NCI-H748 (cell line): ENCODE results near the gene KCNJ14.

Experiments
- DNase-seq: peaks from one replicate; lab custom pipeline; 2025; ENCODE audit not compliant: unreplicated experiment; lab: John Stamatoyannopoulos, UW

Gene KCNJ14

DNA sequence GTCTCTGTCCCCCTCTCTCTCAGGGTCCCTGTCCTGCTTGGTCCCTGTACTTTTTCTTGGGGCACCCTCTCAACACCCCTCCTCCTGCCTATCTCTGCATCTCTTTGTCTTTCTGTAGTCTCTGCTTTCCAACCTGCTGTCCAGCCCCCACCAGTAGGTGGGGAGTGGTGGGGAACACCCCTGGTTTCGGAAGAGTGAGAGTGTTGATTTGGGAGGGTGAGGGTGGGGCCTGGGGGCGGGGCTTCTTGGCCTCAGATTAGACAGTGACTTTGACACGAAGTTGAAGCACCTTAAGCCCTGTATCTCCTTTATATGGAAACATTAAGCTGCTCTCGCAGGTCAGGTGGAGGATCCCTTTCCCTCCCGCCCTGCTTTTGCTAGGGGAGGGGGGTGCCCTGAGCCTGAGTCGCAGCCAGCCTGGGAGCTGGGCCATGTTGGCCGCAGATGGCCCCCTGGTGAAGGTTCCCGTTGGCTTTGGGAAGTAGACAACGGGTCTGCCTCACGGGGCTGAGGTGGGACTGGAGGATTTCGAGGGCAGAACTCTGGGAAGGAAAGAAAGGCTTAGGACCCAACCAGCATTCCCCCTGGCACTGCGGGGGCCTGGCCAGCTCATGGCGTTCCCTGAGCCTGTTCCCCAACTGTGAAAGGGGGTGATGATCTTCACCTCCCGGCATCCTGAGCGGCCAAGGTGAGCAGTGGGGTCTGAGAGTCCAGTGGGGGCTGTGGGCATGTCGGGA is at the start of gene KCNJ14:
KCNJ14 (plus strand) TSS at position 404 of the 737 bp plus-strand sequence. CDS start 6,151 bp downstream, outside the sequence.
- no peak for DNase-seq

DNA sequence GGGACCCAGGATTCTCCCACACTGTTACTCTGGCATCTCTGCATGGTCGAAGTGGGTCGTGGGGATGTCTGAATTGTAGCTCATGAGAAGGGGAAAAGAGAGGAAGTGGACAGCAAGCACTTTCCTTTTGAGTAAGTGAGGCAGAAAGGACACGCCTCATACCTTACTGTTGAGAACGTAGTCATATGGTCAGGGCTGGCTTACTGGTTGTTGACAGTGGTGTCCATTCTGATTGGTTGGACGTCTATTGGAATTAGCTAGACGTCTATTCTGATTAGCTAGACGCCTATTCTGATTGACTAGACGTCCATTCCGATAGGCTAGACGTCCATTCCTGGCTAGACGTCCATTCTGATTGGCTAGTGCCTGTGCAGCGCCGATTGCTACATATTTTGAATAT is 49.5 kb upstream of the KCNJ14 start:
- DNase-seq, result no peak

DNA sequence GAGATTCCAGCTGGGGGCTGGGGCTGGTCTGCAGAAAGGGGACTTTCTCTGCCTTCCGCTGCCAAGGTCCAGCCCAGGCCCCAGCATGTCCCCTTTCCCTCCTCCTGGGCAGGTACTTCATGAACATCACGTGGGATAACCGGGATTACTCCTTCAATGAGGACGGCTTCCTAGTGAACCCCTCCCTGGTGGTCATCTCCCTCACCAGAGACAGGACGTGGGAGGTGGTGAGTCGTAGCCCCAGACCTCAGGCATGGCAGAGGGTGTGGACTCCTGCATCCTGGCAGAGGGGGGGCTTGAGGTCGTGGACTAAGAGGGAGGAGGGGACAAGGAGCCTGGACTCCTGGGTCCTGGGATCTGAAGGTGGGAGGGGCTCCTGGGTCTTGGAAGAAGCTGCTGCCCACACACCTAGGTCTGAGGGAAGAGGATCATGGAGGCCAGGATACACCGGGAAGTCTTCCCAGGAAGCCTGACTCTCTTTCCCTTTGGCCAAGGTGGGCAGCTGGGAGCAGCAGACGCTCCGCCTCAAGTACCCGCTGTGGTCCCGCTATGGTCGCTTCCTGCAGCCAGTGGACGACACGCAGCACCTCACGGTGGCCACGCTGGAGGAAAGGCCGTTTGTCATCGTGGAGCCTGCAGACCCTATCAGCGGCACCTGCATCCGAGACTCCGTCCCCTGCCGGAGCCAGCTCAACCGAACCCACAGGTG is 41.3 kb upstream of the KCNJ14 start:
- DNase-seq, result peak; percentile 63

DNA sequence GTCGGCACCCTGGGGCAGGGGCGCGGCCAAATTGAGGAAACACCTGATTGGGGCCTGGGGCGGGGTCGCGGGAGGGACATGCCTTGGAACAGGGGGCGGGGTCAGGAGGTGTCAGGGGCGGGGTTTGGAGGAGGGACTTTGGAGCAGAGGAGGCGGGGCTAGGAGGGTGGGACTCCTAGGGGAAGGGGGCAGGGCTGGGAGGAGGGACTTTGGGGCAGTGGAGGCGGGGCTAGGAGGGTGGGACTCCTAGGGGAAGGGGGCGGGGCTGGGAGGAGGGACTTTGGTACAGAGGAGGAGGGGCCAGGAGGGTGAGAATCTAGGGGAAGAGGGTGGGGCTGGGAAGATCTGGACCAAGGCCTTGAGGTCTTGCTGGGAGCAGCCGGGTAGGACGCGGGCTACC is 40.0 kb upstream of the KCNJ14 start:
- peak; percentile 50 for DNase-seq

DNA sequence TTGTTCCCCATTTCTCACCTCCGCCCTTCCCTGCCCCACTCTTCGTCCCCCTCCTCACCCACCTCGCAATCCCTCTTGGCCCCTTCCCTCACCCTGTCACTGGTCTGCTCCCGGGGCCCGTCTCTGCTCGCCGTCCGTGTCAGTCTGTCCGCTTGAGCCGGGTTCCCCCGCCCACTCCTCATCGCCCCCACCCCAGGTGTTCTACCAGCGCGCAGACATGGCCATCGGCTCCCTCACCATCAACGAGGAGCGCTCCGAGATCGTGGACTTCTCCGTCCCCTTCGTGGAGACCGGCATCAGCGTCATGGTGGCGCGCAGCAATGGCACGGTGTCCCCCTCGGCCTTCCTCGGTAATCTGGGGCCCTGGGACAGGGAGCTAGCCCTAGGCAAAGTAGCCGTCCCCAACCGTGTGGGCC is 39.6 kb upstream of the KCNJ14 start:
- no peak for DNase-seq

DNA sequence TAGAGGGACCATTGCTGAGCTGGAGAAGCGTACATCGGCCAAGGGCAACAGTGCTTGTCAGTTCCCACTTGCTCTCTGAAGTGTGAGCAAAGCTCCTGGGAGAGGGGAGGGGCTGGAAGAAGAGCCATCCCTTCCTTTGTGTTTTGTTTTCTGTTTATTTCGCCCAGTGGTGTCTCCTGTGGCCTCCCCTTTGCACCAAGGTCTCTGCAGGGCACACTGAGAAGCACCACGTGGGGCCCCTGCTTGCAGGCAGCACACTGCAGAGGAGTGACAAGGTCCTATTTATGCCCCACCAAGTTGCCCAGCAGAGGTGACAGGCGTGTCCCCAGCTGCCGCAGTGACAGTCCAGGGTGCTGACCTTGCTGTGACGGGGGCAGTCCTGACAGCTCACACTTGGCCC is 38.0 kb upstream of the KCNJ14 start:
- no peak for DNase-seq

DNA sequence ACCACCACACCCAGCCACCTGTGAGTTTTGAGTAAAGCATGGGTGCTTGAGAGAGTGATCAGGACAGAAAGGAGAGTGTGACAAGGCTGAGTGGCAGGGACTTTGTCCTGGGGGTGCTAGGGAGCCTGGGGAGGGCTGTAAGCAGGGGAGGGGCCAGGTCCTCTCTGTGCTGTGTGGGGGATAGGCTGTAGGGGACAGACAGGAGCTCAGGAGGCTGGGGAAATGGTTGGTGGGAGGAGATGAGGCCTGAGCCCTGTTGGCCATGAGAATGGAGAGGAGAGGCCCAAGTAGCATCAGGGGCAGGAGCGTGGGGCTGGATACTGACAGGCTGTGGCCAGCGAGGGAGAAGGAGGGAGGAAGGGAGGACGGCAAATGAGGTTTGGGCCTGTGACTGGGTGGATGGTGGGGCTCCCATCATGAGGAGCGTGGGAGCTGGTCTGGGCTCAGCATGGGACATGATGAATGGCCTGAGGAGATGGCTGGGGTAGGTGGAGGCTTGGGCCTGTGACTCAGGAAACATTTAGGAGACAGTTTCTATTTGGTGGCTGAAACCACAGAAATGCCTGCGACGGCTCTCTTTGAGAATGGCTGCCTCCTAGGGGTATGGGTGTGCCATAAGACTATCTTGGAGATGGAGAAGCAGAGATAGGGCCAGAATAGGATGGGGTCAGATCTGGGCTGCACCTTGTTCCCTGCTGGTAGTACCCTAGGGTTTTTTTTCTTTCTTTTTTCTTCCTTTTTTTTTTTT is 36.9 kb upstream of the KCNJ14 start:
- DNase-seq, result no peak

DNA sequence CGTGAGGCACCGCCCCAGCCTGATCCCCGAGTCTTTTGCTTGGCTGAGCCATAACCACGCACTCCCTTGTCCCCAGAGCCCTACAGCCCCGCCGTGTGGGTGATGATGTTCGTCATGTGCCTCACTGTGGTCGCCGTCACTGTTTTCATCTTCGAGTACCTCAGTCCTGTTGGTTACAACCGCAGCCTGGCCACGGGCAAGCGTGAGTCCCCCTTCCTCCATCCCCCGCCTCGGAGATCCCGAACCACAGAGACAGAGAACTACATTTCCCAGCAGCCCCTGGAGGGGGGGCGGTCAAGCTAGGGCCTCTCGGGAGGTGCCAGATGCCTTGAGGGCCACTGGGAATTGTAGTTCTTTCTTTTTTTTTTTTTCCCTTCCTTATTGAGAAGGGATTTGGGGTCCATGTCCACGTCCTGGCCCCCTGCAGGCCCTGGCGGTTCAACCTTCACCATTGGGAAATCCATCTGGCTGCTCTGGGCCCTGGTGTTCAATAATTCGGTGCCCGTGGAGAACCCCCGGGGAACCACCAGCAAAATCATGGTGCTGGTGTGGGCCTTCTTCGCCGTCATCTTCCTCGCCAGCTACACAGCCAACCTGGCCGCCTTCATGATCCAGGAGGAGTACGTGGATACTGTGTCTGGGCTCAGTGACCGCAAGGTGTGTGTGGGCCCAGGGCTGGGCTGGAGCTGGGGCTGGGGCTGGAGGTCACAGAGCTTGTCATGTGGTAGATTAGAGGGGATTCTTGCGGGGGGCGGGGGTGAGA is 36.0 kb upstream of the KCNJ14 start:
- peak; percentile 24 for DNase-seq

DNA sequence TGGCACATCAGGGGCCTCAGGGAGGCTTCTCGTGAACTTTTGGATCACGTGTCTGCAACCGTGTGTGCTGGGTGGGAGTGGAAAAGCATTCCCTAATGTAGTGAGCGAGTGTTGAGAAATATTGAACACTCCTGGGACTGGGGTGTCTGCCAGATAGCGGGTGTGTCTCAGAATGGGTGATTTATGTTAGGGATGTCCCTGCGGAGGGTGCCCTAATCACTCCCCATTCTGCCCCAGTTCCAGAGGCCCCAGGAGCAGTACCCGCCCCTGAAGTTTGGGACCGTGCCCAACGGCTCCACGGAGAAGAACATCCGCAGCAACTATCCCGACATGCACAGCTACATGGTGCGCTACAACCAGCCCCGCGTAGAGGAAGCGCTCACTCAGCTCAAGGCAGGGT is 33.8 kb upstream of the KCNJ14 start:
- no peak for DNase-seq

DNA sequence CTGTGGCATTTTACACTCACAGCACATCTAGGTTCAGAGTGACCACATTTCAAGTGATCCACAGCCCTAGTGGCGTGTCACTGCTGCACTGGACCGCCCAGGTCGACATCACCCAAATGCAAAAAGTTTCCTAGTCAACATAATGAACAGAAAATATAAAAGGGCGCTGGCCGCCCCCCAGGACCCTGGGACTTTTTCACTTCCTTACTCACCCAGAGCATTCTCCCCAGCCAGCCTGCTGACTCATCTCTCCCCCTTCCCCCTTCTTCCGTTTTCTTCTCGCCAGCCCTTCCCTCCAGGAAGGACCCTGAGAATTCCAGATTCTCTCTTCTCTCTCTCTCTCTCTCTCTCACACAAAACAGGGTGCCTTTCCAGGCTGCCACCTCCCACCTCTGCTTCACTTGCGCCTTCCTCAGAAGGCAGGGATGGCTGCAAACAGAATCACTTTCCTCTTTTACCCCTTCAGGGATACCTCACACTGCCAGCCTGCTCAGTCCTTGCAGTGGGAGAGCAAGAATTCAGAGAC is 30.6 kb upstream of the KCNJ14 start:
- no peak for DNase-seq

DNA sequence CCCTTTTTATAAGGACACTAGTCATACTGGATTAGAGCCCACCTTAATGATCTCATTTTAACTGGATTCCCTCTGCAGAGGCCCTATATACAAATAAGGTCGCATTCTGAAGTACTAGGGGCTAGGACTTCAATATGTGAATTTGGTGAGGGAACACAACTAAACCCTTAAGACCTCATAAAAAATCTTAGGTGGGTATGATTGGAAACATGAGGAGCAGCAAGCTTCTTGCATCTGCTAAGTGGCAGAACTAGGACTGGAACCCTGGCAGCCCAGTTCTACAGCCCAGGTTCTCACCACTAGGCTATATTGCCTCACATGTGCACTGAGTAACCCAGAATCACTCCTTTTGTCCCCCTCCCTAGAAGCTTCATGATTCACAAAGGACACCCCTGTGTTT is 26.7 kb upstream of the KCNJ14 start:
- DNase-seq, result no peak

DNA sequence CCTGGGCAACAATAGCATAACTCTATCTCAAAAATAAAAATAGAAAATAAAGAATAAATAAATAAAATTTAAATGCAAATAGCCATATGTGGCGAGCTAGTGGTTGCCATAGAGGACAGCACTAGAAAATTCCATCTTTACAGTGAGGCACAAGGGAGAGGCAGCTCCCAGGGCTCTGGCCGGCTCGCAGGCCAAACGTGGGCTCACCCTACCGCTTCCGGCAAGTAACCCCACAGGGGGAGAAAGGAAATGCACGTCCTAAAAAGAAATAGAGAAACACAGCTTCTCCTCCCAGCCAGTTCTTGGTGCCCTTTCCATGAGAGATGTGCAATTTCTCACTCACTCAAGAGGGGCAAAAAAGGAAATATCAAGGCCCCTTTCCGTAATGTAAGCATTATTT is 22.0 kb upstream of the KCNJ14 start:
- DNase-seq, result no peak

DNA sequence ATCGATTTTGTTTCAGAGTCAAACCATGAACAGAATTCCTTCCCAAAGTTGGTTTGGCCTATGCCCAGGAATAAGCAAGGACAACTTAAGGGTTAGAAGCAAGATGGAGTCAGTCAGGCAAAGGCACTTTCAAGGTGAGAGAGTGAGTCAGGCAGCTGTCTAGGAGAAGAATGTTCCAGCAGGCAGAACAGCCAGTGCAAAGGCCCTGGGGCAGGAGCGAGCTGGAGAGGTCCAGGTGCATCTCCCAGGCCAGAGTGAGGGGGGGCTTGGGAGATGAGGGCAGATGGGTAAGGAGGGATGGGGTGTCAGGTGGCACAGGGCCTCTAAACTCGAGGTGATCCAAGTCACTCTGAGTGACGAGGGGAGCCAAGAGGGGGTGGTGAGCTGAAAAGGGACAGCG is 18.8 kb upstream of the KCNJ14 start:
- no peak for DNase-seq

DNA sequence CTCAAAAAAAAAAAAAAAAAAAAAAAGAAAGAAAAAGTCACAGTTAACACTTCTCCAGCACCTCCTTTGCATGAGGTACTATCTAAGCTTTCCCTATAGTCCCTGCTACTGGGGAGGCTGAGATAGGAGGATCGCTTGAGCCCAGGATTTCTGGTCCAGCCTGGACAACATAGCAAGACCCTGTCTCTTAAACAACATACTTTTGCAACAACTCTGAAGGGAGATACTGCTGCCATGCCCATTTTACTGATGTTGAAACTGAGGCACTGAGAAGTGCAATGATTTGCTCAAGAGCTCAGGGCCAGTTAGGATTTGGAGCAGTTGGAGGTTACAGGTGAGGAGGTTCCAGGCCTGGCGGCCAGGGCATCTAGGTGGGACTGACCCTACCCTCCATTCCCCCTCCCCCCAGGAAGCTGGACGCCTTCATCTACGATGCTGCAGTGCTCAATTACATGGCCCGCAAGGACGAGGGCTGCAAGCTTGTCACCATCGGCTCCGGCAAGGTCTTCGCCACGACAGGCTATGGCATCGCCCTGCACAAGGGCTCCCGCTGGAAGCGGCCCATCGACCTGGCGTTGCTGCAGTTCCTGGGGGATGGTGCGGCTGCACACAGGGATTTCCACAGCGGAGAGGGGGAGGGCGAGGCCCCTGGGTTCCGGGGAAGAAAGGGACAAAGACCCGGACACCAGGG is 13.9 kb upstream of the KCNJ14 start:
- no peak for DNase-seq

DNA sequence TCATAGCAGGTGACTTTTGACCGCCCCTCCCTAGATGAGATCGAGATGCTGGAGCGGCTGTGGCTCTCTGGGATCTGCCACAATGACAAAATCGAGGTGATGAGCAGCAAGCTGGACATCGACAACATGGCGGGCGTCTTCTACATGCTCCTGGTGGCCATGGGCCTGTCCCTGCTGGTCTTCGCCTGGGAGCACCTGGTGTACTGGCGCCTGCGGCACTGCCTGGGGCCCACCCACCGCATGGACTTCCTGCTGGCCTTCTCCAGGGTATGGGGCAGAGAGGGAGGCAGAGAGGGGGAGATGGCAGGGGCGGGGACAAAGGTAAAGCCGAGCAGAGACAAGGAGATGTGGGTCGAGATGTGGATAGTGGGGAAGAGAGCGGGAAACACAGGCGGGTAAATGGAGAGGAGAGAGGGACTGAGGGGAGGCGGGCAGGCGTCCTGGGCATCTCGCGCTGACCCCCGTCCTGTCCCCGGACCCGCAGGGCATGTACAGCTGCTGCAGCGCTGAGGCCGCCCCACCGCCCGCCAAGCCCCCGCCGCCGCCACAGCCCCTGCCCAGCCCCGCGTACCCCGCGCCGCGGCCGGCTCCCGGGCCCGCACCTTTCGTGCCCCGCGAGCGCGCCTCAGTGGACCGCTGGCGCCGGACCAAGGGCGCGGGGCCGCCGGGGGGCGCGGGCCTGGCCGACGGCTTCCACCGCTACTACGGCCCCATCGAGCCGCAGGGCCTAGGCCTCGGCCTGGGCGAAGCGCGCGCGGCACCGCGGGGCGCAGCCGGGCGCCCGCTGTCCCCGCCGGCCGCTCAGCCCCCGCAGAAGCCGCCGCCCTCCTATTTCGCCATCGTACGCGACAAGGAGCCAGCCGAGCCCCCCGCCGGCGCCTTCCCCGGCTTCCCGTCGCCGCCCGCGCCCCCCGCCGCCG is 13.0 kb upstream of the KCNJ14 start:
- DNase-seq, result no peak

DNA sequence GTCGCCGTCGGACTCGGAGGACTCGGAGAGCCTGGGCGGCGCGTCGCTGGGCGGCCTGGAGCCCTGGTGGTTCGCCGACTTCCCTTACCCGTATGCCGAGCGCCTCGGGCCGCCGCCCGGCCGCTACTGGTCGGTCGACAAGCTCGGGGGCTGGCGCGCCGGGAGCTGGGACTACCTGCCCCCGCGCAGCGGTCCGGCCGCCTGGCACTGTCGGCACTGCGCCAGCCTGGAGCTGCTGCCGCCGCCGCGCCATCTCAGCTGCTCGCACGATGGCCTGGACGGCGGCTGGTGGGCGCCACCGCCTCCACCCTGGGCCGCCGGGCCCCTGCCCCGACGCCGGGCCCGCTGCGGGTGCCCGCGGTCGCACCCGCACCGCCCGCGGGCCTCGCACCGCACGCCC is 12.1 kb upstream of the KCNJ14 start:
- peak; percentile 61 for DNase-seq

DNA sequence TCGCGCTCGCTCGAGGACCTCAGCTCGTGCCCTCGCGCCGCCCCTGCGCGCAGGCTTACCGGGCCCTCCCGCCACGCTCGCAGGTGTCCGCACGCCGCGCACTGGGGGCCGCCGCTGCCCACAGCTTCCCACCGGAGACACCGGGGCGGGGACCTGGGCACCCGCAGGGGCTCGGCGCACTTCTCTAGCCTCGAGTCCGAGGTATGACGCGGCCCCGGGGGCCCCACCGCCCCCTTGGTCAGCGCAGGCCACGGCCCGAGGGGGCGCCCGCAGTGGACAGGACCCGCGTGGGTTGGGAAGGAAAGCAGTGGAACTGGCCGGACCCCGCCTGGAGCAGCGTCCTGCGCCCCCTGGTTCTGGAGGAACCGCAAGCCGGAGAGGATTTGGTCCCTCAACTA is 11.6 kb upstream of the KCNJ14 start:
- peak; percentile 53 for DNase-seq

DNA sequence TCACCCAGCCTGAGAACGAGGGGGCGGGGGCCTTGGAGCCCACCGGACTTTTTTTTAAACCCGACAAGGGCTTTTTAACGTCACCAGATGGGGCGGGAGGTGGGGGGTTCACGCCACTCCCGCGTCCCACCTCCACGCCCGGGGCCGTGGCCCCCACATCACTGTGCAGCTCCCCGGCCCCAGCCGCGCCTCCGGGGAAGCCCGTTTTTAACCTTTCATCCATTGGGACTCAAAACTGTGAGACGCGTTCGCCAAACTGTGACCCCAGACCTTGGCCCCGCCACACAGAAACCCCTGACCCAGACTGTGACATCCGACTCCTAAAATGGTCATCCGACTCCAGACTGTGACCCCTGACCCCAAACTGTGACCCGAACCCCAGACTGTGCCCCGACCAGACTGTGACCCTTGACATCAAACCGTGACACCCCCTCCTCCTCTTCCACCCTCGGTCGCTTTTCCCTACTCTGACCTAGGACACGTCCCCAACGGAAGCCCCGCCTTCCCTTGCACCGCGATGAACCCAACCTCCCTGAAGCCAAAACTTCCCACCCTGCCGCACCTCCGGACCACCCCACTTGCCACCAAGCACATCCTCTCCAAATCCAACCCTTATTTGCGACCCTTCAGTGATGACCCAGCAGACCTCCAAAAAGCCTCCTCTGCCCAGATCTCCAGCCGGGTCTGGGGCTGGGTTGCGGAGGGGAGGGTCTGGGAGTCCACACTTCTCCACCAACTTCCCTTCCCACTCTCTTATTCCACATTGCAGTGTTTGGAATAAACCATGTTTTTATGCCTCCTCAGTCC is 11.0 kb upstream of the KCNJ14 start:
- DNase-seq, result peak; percentile 49

DNA sequence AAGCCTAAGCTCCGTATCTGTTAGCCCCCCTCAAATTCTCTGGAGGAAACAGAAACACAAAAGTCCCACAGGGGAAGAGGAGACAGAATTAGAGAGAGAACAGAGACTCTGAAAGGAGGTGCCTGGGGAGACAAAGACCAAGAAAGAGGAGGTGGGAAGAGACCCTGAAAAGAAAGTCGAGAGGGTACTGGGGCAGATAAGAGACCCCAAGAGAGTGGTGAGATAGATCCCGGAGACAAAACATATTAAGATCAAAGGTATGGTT is 10.5 kb upstream of the KCNJ14 start:
- DNase-seq, result no peak
